HG02884 (cell line): Measurements from ENCODE around the gene NUDT10.
A peak's percentile ranks its signal among the peaks of the same experiment; 100 is the strongest.
"Not testable (repeated sequence)": the region's sequence is repeated elsewhere in the genome, so short reads cannot be mapped to it uniquely, and the experiment has no call there.

Source experiments
- ATAC-seq: cut with Tn5 transposase; IDR thresholded peaks from one replicate; pipeline ENCODE4 v1.9.1; 2021; ENCODE audit warnings: mild to moderate bottlenecking, moderate library complexity; ENCODE audit not compliant: unreplicated experiment

The NUDT10 gene

DNA sequence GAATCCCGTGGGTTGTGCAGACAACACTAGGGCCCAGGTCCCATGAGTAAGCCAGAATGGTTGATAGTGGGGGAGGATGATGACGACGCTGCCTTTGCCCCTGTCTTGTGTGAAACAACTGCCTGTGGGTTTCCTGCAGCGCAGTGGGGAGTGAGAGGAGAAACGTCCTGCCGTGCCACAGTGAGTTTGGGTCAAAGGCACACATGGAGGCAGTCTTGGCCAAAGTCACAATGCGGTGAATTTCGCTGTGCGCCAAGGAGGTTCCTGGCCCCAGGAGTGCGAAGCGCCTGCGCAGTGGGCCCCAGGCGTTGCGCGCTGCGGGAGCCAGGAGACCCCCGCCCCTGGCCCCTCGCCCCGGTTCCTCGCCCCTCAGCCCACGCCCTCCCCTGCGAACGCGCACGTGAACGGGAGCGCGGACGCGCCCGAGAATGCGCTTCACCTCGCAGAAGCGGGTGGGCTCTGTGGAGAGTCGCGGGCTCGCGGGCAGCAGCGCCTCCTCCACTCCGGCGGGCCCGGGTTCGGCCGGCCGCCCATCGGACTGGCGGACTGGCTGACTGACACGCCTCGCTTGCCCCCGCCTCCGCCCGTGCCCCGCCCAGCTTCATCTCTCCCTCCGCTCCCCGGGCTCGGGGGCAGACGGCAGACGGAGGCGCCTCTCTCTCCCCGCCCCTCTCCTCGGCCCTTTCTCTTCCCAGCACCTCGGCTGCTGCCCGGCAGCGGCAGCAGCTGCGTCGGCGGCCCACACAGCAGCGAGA, at the start of gene NUDT10:
NUDT10 (plus strand) TSS at position 635 of the 755 bp plus-strand sequence. CDS start 144 bp downstream, outside the sequence.
- no peak for ATAC-seq

DNA sequence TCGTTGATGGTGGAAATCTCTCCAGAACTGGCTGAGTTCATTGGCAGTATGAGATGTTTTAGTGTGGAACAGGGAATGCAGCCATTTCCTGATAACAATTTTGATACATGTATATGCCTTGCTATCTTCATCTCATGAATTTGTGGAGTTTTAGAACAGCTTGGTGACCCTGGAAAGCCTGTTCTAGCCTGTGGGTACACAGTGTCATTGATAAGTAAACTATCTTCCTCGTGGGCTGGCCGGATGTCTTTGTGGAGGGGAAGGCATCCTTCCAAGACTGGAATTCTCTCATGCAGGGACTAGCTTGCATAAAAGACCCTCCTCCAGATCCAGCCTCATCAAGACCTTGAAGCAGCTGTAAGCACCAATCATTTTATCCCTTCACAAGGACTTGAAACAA, 40.2 kb upstream of the NUDT10 start:
- no peak for ATAC-seq

DNA sequence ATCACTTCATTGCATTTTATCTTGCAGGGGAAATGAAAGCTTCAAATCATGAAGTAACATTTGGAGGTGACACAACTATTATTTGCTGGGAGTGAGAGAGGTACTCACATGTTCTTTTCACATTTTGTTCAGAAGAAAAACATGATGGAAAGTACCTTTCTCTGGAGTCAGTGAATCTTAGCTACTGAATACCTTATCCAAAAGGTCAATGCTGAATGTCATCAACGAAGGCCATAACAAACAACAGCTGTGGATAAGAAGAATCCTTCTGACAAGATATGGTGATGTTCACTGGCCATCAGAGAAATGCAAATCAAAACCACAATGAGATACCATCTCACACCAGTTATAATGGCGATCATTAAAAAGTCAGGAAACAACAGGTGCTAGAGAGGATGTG, 36.5 kb upstream of the NUDT10 start:
- ATAC-seq, result no peak

DNA sequence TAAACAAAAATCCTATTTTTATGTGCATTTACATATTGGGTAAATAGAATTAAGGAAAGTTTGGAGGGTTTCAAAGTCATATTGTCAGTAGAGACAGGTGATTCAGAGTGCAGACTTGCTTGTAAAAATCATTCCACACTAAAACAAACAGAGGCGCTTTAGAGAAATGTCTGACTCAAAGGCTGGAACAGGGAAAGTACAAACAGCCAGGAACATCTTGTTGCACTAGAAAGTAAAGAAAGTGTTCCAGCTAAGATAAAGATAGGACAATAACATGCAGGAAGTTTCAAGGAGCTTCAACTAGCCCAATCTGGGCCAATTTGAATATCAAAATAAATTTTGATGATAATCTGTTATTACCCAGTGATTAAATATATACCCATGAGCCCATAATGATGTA, 16.4 kb upstream of the NUDT10 start:
- ATAC-seq, result no peak

DNA sequence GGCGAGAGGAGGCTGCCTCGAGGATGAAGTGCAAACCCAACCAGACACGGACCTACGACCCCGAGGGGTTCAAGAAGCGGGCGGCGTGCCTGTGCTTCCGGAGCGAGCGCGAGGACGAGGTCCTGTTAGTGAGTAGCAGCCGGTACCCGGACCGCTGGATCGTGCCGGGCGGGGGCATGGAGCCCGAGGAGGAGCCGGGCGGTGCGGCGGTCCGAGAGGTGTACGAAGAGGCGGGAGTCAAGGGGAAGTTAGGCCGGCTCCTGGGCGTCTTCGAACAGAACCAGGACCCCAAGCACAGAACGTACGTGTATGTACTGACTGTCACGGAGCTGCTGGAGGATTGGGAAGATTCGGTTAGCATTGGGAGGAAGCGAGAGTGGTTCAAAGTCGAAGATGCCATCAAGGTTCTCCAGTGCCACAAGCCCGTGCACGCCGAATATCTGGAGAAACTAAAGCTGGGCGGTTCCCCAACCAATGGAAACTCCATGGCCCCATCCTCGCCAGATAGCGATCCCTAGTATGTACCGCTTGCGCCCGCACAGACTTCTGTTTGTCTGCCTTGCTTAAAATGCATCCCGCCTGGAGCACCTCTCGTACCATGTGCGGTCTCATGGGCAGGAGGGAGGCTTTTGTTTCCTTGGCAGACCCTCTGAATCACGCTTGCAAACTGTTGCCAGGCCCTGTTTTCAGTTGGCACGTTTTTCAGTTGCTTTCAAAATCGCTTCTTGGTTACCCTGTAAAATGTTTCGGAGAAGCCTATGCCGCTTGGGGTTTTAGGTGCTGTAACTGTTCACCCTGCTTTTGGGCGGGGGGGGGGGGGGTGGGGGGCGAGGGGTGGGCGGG, 542 bp downstream of the NUDT10 start:
- not testable (repeated sequence) for ATAC-seq

DNA sequence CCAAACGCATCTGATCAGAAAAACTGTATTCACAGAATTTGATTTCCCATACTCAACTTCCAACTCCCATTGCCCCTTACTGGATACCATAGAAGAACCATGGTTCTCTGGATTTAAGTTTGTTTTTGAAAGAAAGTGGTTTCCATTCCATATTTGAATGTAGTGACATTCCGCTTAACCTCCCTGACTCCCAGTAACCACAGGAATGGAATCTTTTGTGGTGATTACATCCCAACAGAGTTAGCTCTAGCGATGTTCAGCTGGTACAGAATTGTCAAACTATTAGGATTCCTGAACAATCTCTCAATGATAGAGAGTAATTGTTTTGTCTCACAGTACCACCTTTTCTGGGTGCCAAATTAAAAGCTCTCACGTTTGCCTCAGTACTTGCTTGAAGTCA, 1.7 kb downstream of the NUDT10 start:
- no peak for ATAC-seq

DNA sequence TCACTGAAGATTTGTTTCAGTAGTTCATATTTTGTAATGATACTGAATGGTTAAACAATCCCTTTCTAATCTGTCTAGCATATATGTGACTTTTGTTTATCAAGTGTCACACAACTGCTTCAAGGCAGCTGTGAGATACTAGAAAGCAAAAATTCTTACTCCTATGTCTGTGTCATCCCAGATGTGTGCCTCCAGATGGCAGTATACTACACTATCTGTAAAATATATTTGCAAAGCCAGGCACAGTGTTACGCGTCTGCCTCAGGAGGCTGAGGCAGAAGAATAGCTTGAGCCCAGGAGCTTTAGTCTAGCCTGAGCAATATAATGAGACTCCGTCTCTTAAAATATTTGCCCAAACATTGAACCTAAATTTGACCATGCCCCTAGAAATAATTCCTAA, 4.0 kb downstream of the NUDT10 start:
- ATAC-seq, result peak; percentile 86

DNA sequence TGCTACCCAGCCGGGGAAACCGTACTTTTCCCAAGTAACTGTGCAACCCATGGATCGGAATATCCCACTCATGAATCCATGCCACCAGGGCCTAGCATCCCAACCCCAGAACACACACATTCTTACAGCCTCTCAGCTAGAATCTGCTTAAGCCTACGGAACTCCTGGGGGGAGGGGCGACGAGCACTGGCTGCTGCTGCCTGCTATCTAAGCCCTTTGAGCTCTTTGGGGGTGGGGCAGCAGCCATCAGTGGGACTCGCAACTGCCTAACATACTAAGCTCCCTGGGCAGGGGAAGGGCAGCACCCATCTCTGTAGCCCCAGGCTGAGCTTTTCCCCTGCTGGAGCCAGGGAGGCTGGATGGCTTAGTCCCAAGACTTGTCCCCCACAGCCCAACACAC, 28.6 kb downstream of the NUDT10 start:
- no peak for ATAC-seq

DNA sequence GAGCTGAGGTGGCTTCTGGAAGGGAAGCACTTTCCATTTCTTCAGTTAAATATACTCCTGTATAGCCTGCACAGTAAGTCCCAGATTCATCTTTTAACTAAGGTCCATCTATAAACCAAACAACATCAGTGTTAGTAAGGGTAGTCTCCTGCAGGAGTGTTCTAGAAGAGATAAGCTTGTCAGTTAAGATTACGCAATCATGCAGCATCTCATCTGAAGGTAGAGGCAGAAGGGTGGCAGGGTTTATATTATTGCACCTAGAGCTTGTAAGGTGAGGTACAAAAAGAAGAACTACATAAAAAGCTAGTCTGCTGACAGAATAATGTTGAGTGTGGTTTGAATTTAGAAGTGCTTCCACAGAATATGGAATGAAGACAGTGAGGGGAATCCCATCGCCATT, 44.0 kb downstream of the NUDT10 start:
- no peak for ATAC-seq
